ENCODE measurements around the gene MSANTD2.

The MSANTD2 gene

DNA sequence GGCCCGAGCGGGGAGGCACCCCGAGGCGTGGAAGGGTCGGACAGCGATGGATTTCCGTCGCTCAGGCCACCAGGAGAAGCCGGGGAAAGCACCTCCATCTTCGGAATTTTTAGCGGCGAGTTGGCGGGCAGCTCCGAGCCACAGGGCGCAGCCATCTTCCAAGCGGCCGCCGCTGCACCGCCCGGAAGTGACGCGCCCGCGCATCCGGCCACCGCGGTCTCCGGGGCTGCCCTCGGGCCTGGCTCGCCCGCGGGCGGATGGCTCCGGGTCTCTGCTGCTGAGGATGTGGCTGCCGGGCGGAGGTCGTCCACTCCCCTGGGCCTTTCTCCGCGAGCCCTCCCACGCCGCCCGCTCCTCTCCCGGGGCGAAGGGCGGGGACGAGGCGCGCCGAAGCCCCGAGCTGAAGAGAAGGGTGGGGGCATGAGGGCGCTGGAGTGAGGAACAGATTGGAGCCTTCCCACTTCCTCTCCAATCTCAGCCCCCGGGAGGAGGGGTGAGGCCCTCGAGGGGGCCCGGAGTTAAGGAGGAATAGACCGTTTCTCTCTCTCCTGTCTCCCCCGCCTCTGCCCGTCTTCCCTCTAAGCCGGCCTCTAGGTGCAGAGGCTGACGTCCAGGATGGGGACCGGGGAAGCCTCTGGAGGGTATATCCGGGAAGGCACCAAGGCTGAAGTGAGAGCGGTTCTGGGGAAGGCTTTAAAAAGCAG lies at the start of gene MSANTD2:
Gene MSANTD2 (minus strand): TSS at position 181 of the 704 bp plus-strand sequence. CDS start 26 bp downstream, at position 155.
- peak; percentile 73 for DNase-seq (ENCODE audit: low read depth)

DNA sequence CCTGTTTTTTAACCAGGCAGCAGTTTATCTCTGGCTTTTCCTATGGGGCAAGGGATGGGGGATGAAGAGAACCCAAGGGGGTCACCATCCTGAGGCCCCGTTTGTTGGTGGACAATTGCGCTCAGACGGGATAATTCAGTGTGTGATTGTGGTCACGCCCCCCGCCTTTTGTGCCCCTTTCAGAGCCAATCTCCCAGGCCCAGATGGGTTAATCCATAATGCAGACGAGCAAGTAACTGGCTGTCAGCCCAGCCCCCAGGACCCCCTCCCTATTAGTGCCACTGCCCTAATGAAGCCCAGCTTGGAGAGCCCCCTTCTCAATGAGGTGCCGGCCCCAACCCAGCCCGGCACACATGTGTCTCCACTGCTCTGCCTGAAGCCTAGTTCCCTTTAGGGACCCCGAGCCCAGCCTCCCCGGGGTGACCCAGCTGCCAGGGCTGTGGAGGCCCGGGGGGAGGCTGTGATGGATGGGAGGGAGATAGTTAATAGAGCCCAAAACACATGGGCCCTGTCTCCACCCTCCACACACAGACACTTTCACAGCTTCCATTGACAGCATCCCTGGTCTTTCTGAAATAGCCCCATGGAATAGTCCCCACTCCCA lies 46.0 kb upstream of the MSANTD2 start:
- no peak for DNase-seq (ENCODE audit: low read depth)

DNA sequence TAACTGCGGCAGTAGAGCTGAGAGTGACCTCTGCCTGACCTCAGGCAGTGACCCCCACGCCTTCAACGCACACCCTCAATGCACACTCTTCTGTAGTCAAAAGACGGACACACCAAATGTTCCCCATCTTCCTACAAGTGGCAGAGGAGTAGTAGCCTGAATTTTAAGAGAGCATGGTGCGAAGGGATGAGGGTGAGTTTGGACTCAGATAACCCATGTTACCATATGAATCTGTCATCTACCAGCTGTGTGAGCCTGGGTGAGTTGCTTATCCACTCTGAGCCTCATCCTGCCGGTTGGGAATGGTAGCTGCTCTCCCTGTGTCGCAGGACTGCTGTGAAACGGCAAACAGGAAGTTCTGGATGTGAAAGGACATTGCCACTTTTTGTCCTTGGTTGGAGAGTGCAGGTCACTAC lies 44.5 kb upstream of the MSANTD2 start:
- DNase-seq (ENCODE audit: low read depth) = no peak

DNA sequence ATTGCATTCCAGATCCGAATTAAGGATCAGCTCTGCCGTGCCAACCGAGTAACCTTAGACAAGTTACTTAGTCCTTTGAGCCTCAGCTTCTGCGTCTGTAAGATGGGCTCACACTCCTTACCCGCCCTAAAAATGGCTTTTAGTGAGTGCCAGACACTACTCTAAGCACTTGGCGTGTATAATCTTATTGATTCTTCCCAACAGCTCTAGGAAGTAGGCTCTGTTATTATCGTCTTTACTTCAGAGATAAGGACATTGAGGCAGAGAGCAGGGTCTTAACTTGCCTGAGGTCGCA lies 43.4 kb upstream of the MSANTD2 start:
- no peak for DNase-seq (ENCODE audit: low read depth)

DNA sequence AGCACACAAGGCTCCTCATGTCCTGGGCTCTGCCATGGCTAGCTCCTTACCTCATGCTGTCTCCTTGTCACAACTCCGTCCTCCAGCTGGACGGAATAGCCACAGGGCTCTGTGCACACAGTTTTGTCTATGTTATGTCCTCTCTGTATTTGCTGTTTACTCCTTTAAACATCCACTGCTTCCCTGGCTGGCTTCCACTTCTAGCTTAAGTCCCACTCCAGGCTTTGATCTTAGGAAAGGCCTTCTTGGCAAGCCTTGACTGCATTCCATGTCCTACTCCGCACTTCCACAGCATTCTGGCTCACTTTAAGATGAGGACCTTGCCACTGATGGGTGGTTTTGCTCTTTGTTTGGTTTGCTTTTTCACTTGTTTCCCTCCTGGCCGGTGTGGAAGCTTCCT lies 42.1 kb upstream of the MSANTD2 start:
- no peak for DNase-seq (ENCODE audit: low read depth)

DNA sequence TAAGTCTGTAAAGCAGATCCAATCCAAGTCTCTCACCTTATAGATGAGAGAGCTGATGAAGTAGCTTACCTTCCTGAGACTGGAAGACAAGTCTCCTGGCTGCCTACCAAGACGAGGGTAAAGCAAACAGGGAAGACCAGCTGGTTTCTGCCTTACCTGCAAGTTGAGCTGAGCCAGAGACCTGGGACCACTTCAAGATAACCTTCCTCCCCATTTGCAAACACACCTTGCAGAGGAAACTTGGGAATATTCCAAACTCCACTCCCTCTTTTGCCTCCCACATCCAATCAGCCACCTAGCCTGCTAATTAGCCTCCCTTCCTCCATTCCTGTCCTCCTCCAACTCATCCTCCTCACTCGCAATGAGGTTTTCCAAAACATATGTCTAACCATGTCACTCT lies 41.6 kb upstream of the MSANTD2 start:
- DNase-seq (ENCODE audit: low read depth) = no peak

DNA sequence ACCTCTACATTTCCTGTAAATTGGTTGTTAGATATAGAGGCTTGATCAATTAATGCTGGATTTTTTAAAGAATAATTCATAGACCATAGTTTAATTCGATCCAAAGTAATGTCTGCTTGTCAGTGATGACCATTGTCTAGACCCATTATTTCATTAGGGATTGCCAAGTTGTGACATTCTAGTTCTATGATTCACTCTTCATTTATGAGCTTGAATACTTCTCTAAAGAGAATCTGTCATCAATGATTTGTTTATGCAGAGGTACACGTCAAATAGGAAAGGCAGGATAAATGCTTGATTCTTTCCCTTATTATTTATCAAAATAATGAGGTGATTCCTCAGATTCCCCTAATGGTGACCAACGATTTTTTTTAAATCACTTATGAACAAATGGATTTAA lies 41.0 kb upstream of the MSANTD2 start:
- DNase-seq (ENCODE audit: low read depth) = no peak

DNA sequence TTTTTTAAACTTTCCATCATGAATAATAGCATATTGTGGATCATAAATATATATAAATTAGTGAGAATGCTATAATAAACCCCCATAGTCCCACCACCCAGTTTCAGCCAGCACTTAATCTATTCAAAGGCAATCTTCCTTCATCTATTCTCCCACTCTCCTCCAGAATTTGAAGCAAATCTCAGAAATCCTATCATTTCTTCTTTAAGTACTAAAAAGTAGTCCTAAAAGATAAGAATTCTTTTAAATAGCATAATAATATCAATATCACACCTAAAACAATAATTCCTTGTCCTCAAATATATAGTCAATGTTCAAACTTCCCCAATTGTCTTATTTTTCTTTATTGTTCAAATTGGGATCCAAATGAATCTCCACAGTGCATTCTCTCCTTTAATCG lies 40.5 kb upstream of the MSANTD2 start:
- no peak for DNase-seq (ENCODE audit: low read depth)

DNA sequence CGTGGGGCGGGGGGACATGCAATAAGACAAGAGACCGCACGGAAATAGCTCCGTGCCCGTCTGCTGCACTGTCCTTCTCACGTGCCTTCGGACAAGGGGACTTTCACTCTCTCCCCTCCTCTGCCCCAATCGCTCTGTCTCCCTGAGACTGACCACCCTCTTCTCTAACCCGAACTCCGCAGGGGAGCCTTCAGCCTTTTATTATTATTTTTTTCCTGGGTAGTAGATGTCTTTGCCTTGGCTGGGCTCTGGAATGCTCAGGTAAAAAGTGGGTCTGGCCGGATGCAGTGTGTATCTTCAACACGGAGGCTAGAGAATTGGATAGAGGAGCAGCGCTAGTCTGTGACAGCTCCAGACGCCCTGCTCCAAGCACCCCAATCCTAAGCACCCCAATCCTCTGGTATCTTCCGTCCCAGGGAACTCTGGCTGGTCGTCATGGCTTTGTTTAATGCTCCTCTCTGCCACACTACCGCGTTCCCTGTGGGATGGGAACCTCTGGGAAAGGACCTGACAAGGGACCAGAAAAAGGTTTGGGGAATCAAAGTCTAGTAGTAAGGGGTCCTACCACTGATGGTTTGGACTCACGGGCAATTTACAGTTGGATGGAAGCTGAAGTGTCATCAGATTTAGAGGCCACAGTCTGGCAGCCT lies 39.9 kb upstream of the MSANTD2 start:
- no peak for DNase-seq (ENCODE audit: low read depth)

DNA sequence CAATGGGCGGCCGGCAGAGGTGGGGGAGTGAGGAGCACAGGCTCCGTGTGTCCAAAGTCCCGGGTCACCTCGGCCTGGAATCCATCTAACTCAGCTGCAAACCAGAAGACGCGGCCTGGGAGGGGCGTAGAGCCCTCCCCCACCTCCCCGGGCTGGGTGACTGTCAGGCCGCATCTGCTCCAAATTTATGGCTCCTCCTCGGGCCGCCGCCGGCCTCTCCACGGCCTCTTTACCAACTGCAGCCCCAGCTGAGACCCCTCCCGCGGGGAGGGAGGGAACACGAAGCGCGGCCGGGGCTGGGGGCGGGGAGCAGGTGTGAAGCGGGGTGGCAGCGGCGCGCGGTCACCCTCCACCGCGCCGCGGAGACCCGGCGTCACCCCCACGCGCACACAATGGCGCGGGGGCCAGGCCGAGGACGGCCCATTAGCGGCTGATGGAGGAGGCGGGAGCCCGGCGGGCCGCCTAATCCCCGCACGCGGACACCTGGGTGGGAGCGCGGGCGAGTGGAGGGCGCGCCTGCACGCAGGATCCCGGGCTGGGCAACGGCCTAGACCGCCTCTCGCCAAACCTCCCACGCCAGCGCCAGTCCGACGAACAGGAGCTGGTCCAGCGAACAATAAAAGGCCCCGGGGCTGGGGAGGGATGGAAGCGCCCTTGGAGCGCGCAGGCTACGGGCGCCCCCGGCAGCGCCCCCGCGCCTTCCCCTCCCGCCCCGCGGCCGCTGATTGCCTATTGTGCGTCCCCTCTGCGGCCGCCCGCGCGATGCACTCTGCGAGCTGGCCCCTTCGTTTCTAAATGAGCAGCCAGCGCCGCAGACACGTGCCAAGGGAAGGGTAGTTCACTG lies 39.1 kb upstream of the MSANTD2 start:
- no peak for DNase-seq (ENCODE audit: low read depth)

DNA sequence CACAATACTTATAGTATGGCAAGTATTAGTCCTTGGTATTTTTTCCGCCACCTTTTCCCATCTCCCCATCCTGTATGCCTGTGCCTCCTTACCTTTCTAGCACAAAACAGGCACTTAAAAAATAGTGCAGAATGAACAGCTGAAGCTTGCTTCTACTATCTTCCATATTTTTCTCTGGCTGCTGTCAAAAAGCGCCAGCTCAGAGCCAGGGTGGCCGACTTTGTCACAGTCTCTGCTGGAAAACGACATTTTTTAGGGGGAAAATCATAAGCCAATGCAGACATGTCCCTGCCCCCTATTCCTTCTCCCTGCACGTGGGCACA lies 38.6 kb upstream of the MSANTD2 start:
- DNase-seq (ENCODE audit: low read depth) = no peak

DNA sequence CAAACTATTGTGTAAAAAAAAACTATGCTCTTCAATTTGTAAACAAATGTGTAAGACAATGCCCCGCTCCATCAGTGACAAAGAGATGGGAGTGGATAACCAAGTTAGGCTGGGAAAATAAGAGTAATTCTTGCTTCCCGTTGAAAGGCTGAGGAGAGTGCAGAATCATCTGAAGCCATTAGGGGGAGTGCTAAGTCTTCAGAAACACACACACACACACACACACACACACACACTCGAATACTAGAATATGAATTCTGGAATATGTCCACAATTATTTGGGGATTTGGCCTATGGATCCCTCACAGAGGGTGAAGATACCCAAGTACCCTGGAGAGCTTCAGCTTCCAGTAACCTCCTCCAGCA lies 37.3 kb upstream of the MSANTD2 start:
- no peak for DNase-seq (ENCODE audit: low read depth)

DNA sequence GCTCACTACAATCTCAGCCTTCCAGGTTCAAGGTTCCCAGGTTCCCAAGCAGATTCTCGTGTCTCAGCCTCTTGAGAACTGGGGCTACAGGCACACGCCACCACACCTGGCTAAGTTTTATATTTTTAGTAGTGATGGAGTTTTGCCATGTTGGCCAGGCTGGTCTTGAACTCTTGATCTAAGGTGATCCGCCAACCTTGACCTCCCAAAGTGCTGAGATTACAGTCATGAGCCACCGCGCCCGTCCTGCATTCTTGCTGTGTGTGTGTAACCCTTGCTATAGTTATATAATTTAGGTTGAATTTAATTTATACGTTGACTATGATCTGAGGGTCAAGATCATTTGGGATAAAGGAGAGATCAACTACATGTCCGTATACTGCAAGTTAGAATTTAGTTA lies 35.7 kb upstream of the MSANTD2 start:
- DNase-seq (ENCODE audit: low read depth) = no peak

DNA sequence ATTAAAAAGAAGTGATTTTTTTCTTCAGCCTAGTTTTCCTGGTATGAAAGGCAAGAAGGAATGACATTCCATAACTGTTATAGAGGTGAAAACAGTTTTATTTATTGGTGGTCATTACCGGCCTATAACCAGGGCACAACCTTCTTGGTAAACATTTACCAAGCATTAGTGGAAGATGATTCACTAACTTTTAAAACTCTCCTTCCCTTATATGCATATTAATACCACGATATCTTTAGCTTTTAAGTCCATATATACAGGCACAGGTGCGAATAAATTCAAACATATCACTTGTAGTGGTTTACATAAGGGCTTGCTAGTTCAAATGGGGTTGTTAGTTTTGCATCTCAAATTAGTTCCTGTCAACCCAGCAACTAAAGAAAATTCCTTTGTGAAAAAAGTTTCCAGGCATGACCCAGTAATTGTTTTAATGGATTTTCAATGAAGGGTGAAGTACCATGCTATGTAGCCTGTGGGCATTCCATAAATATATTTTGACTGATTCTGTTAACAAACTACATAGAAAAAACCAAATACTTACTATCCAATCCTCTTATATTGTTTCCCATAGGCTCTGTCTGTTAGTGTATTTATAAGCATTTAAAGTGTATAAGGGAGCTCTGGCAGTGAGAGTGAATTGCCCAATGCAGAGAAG lies 34.4 kb upstream of the MSANTD2 start:
- no peak for DNase-seq (ENCODE audit: low read depth)

DNA sequence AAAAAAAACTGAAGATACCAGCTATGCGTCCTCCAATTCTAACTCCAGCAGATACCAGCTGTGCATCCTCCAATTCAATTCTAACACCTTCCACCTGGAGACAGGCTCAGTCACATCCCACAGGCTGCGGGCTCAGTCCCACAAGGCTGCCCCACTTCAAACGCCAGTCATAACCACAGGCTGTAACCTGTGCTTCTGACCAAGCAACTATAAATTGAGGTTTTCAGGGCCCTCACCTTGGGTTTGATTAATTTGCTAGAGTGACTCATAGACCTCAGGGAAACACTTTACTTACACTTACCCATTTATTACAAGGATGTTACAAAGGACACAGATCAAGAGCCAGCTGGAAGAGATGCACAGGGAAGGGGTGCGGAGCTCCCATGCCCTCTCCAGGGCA lies 32.4 kb upstream of the MSANTD2 start:
- no peak for DNase-seq (ENCODE audit: low read depth)

DNA sequence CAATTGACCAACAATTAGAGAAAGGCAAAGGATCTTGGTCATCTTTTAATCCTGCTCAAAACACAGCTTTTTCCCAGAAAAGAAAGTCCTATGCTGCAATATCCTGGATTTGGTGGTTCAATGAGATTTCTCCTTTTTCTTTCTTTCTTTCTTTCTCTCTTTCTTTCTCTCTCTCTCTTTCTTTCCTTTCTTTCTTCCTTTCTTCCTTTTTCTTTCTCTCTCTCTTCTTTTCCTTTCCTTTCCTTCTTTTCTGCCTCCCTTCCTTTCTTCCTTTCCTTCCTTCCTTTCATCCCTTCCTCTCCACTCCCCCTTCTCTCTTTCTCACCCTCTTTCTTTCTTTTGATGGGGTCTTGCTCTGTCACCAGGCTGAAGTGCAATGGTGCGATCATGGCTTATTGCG lies 31.7 kb upstream of the MSANTD2 start:
- no peak for DNase-seq (ENCODE audit: low read depth)

DNA sequence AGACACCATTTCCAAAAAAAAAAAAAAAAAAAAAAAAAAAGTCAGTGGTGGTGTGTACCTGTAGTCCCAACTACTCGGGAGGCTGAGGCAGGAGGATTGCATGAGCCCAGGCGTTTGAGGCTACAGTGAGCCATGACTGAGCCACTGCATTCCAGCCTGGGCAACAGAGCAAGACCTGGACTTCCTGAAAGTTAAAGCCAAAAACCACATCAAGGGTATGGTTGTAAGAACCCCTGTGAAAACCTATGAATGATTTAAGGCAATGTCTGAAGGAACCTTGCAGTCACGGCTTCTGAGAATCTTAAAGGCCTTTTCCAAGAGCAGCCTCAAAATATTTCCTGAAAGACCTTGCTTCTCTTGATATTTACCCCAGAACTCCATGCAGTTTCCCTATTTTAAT lies 30.5 kb upstream of the MSANTD2 start:
- DNase-seq (ENCODE audit: low read depth) = no peak

DNA sequence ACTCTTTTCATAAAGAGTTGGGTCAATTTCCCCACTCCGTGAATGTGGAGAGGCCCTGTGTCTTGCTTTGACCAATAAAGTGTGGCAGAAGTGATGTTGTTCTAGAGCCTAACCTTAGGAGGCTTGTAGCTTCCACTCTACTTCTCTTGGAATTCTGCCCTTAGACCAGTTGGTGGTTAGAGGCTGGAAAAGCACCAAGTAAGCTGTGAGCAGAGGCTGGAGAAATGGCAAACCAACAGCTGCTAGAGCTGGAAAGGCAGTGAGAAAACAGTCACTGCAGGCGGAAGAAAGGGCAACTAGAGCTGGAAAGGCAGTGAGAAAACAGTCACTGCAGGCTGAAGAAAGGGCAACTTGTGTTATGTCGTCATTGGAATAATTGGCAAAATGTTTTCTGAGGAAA lies 29.8 kb upstream of the MSANTD2 start:
- DNase-seq (ENCODE audit: low read depth) = no peak

DNA sequence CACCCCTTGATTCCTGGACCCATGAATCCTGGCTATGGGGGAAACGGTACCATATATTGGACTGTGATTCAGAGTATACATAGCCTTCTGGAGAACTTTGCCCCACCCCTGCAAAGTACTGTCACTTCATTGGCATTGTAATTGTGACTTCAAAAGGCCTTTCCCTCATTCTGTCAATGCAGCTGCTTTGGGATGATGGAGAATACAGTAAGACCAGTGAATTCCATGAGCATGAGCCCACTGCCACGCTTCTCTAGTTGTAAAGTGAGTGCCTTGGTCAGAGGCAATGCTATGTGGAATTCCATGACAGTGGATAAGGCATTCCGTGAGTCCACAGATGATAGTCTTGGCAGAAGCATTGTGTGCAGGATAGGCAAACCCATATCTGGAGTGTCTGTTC lies 25.7 kb upstream of the MSANTD2 start:
- no peak for DNase-seq (ENCODE audit: low read depth)

DNA sequence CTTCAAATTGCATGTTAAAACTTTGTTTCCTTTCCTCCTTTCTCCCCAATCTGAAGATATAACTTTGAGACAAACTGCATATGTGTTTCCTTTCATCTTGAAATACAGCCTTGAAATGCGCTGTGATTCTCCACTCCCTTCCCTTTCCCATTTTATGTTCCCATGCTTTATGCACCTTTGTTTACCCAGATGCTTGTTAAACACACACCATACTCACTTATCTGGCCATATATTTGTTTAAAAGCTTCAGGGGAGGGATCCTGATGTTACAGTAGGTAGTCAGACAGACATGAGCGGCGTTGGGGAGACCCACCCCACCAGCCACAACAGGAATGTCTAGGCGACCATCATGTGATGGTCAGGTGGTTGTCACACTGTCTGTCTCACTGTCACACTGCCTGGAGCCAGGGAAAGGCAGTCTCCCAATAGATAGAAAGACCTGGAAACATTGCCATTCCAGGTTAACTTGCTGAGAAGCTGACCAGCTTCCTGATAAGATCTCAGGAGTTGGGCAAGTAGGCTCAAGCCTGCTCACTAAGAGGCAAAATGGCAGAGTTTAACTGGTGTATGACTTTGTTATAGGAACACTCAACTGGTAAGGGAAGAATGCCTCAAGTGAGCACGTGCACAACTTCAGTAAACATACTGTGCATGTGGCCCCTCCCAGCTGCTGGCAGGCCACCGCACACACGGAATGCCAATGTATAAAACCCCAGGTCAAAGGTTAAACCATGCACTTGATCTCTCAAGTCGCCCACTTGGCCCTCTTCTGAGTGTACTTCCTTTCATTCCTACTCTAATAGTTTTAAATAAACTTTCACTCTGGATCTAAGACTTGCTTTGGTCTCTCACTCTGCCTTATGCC lies 23.5 kb upstream of the MSANTD2 start:
- DNase-seq (ENCODE audit: low read depth) = no peak

DNA sequence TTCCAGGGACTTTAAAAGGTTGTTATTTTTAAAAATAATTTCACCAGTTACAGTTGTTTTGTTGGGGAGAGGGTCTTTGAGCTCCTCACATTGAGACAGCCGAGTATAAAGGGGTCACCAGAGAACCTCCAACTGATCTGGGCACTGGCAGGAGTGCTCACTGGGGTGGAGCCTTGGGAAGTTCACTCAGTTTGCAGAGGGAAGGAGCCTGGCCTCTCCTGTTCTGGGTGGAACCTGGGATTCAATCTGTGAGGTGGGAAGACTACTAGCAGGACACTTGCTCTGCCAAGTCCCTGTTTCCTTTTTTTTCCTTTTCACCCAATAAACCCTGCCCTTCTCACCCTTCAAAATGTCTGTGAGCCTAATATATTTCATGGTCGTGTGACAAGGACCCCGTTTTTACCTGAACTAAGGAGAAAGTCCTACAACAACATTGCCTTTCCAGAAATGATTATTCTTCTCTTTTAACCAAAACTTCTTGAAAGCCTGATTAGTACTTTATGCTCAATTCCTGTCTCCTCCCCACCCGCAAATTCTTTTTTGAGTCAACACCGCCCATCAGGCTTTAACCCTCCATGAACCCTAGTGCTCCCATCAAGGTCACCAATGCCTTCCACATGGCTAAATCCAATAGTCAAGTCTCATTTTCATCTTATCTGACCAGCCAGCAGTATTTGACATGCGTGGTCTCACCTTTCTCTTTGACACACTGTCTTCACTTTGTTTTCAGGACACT lies 22.0 kb upstream of the MSANTD2 start:
- no peak for DNase-seq (ENCODE audit: low read depth)
